ENCODE results near the gene NT5DC2.

DNA sequence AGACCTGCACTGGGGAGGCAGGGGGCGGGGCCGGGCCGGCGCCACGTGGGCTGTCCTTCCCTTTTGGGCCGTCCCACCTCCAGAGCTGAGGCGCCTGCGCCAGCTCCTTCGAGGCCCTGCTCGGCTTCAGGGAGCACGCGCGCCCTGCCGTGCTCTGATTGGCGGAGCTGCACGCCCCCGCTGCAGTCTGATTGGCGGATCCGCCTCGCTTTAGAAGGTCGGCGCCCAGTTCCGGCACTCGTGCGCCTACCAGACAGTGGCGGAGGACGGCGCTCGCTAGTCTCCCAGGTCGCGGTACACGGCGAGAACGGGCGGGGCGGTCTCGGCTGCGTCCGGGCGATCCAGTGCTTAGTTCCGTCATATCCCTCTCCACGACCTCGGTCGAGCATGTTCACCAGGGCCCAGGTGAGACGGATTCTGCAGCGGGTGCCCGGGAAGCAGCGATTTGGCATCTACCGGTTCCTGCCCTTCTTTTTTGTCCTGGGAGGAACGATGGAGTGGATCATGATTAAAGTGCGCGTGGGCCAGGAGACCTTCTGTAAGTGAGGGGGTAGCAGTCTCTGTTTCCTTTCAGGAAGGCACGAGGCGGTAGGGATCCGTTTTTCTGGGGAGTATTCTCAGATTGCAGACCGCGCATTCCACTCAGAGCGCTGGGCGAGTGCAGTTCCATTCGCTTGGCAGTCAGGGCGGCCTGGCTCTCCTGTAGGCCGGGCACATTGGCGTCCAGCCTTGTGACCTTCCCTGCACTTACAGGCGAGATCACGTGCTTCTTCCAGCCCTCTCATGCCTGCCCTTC, 2.9 kb upstream of the NT5DC2 start, which contains the start of gene UQCC5:
- TF ChIP-seq, protein P1, sequence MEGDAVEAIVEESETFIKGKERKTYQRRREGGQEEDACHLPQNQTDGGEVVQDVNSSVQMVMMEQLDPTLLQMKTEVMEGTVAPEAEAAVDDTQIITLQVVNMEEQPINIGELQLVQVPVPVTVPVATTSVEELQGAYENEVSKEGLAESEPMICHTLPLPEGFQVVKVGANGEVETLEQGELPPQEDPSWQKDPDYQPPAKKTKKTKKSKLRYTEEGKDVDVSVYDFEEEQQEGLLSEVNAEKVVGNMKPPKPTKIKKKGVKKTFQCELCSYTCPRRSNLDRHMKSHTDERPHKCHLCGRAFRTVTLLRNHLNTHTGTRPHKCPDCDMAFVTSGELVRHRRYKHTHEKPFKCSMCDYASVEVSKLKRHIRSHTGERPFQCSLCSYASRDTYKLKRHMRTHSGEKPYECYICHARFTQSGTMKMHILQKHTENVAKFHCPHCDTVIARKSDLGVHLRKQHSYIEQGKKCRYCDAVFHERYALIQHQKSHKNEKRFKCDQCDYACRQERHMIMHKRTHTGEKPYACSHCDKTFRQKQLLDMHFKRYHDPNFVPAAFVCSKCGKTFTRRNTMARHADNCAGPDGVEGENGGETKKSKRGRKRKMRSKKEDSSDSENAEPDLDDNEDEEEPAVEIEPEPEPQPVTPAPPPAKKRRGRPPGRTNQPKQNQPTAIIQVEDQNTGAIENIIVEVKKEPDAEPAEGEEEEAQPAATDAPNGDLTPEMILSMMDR (conservative IDR thresholded peaks at IDR 0.05 in 1 of 2, IDR thresholded peaks at IDR 0.05 in 1 of 2; ENCODE audit: low read depth in 1 of 2, low read length in 2 of 2): no peak
- no peak for TF ChIP-seq EZH2 (IDR thresholded peaks at IDR 0.05; ENCODE audit: low read length, missing control alignments)

Measured in fibroblast of lung (primary cell).